ENCODE measurements around the gene CLDN22.

CLDN22 gene

DNA sequence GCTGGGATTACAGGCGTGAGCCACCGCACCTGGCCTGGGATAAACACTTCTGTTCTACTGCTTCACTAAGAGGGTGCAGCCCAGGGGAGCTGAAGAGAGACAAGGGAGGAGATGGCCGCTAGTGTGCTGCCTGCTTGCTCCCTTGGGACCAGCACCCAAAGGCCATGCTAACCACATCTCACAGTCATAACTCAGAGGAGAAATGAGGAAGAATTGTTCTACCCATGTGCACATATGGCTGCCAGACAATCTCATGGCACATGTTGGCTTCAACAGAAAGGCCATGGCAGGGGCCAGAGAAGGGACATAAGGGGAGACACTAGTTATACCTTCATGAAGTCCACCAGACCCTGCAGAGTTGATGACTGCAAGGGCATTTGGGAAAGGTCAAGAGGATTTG is 22.4 kb downstream of the CLDN22 start:
- no peak overlapping the region for H3K27ac ChIP-seq (ENCODE audit: low read depth, low read length)
- H3K4me2 ChIP-seq (ENCODE audit: low read depth, low read length, poor library complexity, severe bottlenecking): no peak overlapping the region
- no peak overlapping the region for H2AFZ ChIP-seq (ENCODE audit: low read depth, low read length, severe bottlenecking)
- H3K9me2 ChIP-seq (replicated peaks; ENCODE audit: insufficient read depth, low read length): no peaks in the 10 kb centered on the region
- no peak overlapping the region for H3K4me3 ChIP-seq (ENCODE audit: insufficient read depth, low read length, poor library complexity, severe bottlenecking)
- no peaks in the 10 kb centered on the region for H3K79me2 ChIP-seq (ENCODE audit: insufficient read depth, low read length)
- no peaks in the 10 kb centered on the region for H4K20me1 ChIP-seq (ENCODE audit: low read depth, low read length)
- H3K36me3 ChIP-seq (ENCODE audit: low read length): no peaks in the 10 kb centered on the region
- no peaks in the 10 kb centered on the region for H3F3A ChIP-seq (ENCODE audit: insufficient read depth)
- no peak for TF ChIP-seq EZH2phosphoT487 (conservative IDR thresholded peaks at IDR 0.05; ENCODE audit: low read length)
- TF ChIP-seq, protein P1, sequence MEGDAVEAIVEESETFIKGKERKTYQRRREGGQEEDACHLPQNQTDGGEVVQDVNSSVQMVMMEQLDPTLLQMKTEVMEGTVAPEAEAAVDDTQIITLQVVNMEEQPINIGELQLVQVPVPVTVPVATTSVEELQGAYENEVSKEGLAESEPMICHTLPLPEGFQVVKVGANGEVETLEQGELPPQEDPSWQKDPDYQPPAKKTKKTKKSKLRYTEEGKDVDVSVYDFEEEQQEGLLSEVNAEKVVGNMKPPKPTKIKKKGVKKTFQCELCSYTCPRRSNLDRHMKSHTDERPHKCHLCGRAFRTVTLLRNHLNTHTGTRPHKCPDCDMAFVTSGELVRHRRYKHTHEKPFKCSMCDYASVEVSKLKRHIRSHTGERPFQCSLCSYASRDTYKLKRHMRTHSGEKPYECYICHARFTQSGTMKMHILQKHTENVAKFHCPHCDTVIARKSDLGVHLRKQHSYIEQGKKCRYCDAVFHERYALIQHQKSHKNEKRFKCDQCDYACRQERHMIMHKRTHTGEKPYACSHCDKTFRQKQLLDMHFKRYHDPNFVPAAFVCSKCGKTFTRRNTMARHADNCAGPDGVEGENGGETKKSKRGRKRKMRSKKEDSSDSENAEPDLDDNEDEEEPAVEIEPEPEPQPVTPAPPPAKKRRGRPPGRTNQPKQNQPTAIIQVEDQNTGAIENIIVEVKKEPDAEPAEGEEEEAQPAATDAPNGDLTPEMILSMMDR (IDR thresholded peaks at IDR 0.05; ENCODE audit: insufficient read depth, low read length, poor library complexity, severe bottlenecking): no peak
- H3K9ac ChIP-seq (ENCODE audit: low read length): no peak overlapping the region
- H3K9me3 ChIP-seq (ENCODE audit: insufficient read depth, low read length): no peaks in the 10 kb centered on the region
- H3K27me3 ChIP-seq (ENCODE audit: low read length): no peaks in the 10 kb centered on the region

DNA sequence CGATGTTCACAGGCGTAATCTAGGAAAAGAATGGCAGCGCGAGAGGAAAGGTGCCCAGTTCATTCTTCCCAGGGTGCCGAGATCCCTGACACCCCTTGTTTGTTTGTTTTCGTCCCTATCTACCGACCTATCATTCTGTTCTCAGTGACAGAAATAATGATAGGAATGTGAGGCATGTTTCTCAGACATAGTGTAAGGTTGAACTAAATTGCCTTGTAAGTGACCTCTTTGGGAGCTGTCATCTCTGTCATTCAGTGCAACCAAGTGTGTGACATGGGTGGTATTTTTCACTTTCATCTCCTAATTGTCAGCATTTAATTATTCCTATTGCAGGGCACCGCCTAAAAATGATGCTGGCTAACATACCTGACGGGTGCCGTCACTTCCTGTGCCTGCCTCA is 24.4 kb downstream of the CLDN22 start:
- no peak for TF ChIP-seq EZH2phosphoT487 (conservative IDR thresholded peaks at IDR 0.05; ENCODE audit: low read length)
- TF ChIP-seq, protein P1 (IDR thresholded peaks at IDR 0.05; ENCODE audit: insufficient read depth, low read length, poor library complexity, severe bottlenecking): no peak
- H3K9me2 ChIP-seq (replicated peaks; ENCODE audit: insufficient read depth, low read length): no peaks in the 10 kb centered on the region
- no peaks in the 10 kb centered on the region for H3K36me3 ChIP-seq (ENCODE audit: low read length)
- H3K4me3 ChIP-seq (ENCODE audit: insufficient read depth, low read length, poor library complexity, severe bottlenecking): no peak overlapping the region
- no peak overlapping the region for H2AFZ ChIP-seq (ENCODE audit: low read depth, low read length, severe bottlenecking)
- H3F3A ChIP-seq (ENCODE audit: insufficient read depth): no peaks in the 10 kb centered on the region
- H4K20me1 ChIP-seq (ENCODE audit: low read depth, low read length): no peaks in the 10 kb centered on the region
- H3K9ac ChIP-seq (ENCODE audit: low read length): no peak overlapping the region
- no peaks in the 10 kb centered on the region for H3K79me2 ChIP-seq (ENCODE audit: insufficient read depth, low read length)
- H3K9me3 ChIP-seq (ENCODE audit: insufficient read depth, low read length): no peaks in the 10 kb centered on the region
- H3K27me3 ChIP-seq (ENCODE audit: low read length): no peaks in the 10 kb centered on the region
- no peak overlapping the region for H3K27ac ChIP-seq (ENCODE audit: low read depth, low read length)
- H3K4me2 ChIP-seq (ENCODE audit: low read depth, low read length, poor library complexity, severe bottlenecking): no peak overlapping the region

DNA sequence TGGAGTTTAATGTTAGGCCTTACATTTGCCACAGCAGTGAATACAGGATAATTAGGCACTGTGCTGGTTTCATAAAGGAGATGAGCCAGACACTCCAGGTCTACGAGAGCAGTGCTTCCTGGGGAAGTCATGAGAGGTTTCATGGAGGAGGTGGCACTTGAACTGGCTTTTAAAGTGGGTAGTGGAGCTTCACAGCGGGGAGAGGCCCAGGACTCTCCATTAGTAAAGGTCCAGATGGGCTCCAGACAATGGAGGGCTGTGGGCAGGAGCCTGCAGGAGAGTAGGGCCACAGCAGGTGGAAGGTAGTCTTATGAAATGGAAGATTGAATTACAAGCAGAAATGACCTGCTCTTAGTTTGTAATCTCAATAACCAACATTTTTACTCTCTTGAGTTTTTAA is 29.0 kb downstream of the CLDN22 start:
- Histone ChIP-seq H3K36me3 (ENCODE audit: low read length) (no peaks in the 10 kb centered on the region), H3K4me2 (ENCODE audit: low read depth, low read length, poor library complexity, severe bottlenecking) (no peak overlapping the region)
- TF ChIP-seq, protein P1 (IDR thresholded peaks at IDR 0.05; ENCODE audit: insufficient read depth, low read length, poor library complexity, severe bottlenecking): no peak
- TF ChIP-seq EZH2phosphoT487 (conservative IDR thresholded peaks at IDR 0.05; ENCODE audit: low read length): no peak

More for the DNA sequence above, 29.0 kb downstream of the CLDN22 start:
- H3K27me3 ChIP-seq (ENCODE audit: low read length): no peaks in the 10 kb centered on the region
- no peaks in the 10 kb centered on the region for H3K9me2 ChIP-seq (replicated peaks; ENCODE audit: insufficient read depth, low read length)
- H4K20me1 ChIP-seq (ENCODE audit: low read depth, low read length): no peaks in the 10 kb centered on the region
- H3K27ac ChIP-seq (ENCODE audit: low read depth, low read length): no peak overlapping the region
- no peak overlapping the region for H2AFZ ChIP-seq (ENCODE audit: low read depth, low read length, severe bottlenecking)
- H3K9ac ChIP-seq (ENCODE audit: low read length): no peak overlapping the region
- no peaks in the 10 kb centered on the region for H3F3A ChIP-seq (ENCODE audit: insufficient read depth)
- no peaks in the 10 kb centered on the region for H3K9me3 ChIP-seq (ENCODE audit: insufficient read depth, low read length)
- no peaks in the 10 kb centered on the region for H3K79me2 ChIP-seq (ENCODE audit: insufficient read depth, low read length)
- H3K4me3 ChIP-seq (ENCODE audit: insufficient read depth, low read length, poor library complexity, severe bottlenecking): no peak overlapping the region
